GM18526 (cell line): ENCODE results near the gene S1PR3.

ENCODE experiments used
- POLR2A ChIP-seq: IDR thresholded peaks from 3 replicates; pipeline ENCODE4 v1.6.1; 2011; ENCODE audit not compliant: insufficient read length; ENCODE audit errors: extremely low read depth

S1PR3 gene

GRCh38 chr9:88980740-88981203, 10.5 kb upstream of the S1PR3 start:
- no peak for TF ChIP-seq POLR2A

DNA sequence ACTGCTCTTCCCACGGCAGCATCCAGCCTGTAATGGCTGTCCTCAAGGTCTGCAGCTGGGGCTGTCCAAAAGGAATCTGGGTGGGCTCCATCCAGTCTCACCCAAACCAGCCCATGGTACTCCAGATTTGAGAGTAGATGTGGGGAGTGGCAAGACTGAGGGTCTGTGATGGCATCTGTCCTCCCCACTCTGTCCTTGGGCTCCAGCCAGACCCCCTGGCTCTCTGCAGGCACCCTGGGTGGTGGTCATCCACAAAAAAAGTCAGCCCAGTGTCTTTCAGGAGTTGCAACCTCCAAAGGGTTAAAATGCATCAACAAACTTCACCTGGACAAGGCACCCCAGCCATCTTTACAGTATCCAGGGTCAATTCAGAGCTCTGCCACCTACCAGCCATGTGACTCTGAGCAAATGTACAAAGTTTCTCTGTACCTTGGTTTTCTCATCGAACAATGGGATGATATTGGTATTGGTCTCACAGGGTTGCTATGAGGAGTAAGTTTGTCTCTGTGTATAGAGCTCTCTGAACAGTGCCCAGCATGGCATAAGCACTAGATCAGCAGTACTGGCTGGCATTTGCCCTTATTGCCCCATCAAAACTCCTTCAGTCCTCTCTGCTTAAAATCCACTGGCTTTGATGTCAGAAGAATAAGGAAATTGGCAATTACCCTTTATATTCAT, 7.3 kb upstream of the S1PR3 start:
- TF ChIP-seq POLR2A = no peak

DNA sequence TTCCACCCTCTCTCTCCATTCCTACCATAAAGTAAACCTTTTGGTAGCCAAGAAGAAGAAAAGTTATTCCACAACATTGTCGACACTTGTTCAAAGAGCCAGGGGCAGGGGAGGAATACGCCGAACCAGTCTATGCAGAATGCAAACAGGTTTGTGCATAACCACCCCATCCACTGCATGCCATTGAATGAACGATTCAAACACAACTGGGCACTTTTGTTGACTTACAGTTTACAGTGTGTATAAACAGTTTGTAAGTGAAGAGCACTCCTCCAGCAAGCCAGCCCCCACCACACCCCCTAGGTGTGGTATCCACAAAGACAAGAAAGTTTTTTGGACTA, 6.8 kb upstream of the S1PR3 start:
- TF ChIP-seq POLR2A = no peak

DNA sequence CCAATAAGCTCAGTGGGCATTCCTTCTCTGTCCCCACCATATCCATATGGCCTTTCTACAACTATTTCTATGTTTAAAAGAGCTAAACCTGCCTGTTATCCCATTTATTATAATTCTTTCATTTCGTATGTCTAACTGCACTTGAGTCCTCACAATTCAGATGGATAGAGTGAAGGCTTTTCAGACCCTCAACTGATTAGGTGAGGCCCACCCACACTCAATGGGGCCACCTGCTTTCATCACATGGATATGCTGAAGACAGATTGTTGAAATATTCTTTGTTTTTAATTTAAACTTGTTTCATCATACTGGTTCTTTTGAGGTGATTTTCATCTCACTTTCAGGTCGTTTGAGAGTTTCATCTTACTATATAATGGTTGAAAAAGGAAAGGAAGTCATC, 5.7 kb upstream of the S1PR3 start:
- TF ChIP-seq POLR2A = no peak

- TF ChIP-seq POLR2A = no peak
Observed at GRCh38 chr9:88986776-88987175, 4.5 kb upstream of the S1PR3 start.

DNA sequence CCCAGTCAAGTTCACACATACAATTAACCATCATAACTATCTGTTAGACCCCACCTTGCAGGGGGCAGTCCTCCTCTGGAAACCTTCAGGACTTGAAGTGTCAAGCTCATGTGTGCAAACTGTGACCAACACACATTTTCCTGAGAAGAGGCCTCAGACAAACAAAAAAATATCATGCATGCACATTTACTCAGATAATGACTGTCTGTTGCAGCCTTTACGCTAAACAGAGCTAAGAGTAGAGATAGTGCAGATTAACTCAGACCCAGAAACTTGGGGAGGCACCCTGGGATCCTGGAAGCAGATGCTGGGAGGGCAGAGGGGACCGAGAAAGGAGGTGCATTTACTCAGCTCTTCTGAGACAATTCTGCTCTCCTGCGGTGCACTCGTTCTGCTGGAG, 3.6 kb upstream of the S1PR3 start:
- TF ChIP-seq POLR2A = no peak

GRCh38 chr9:88988796-88989641, 2.2 kb upstream of the S1PR3 start:
- no peak for TF ChIP-seq POLR2A

DNA sequence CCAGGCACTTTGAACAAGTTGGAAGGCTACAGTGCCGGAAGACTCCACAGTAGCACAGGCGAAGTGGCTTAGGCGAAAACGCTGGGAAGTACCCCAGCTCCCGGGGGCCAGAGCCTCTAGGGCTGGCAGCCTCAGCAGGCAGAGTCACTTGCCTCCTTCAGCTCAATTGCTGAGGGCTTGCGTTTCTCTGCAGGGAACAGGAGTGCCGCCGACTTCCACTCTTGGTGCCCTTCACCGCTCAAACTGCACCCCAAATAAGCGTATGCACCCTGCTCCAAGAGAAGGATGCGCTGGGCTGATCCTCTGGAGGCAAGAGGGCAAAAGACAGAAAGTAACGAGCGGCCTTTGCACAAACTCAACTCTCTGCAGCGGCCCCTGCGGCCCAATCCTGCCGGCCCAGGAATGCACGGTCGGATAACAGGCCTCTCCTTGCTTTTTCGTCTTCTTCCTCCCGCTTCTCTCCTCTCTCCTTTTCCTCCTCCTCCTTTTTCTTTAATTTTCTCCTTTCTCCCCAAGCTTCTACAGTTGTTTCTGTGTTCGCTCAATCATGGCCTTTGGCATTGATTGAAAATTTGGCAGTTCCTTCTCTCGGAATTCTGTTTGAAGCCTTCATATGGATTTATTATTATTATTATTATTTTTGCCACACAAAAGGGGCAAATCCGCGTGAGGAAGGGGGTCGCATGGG, 1.1 kb upstream of the S1PR3 start:
- TF ChIP-seq POLR2A = no peak

- no peak for TF ChIP-seq POLR2A
Observed at GRCh38 chr9:88990729-88991065, 571 bp upstream of the S1PR3 start.

- TF ChIP-seq POLR2A = no peak
Observed at GRCh38 chr9:88992556-88992955, 1.3 kb downstream of the S1PR3 start.

- TF ChIP-seq POLR2A = no peak
Observed at GRCh38 chr9:88993327-88993726, 2.1 kb downstream of the S1PR3 start.

GRCh38 chr9:88993871-88994460, 2.7 kb downstream of the S1PR3 start:
- TF ChIP-seq POLR2A = no peak

- no peak for TF ChIP-seq POLR2A
Observed at GRCh38 chr9:88994469-88995199, 3.4 kb downstream of the S1PR3 start.

DNA sequence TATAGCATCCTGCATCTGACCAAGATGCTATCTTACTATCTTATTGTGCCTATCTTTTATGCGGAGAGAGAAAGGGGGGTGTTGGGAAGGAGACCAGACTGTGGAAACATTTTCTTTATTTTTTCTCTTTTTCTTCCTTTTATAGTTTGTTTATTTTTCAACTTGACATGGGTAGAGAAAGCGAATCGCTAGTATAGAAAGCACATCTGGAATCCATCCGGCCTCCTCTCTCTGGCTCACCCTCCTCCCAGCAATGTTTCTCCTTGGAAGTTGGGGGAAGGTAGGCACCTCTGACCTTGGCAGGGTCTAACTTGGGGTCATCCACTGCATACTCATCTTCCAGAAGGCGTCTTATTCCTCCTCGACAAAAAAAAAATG, 3.9 kb downstream of the S1PR3 start:
- no peak for TF ChIP-seq POLR2A

GRCh38 chr9:88995627-88996026, 4.4 kb downstream of the S1PR3 start:
- no peak for TF ChIP-seq POLR2A
